HG02870 (cell line): ENCODE measurements around the gene PCK2.
A peak's percentile ranks its signal among the peaks of the same experiment; 100 is the strongest.

Experiments used
- ATAC-seq: cut with Tn5 transposase; IDR thresholded peaks from one replicate; pipeline ENCODE4 v1.9.1; 2021; ENCODE audit warnings: mild to moderate bottlenecking, moderate library complexity; ENCODE audit not compliant: unreplicated experiment

PCK2 gene

DNA sequence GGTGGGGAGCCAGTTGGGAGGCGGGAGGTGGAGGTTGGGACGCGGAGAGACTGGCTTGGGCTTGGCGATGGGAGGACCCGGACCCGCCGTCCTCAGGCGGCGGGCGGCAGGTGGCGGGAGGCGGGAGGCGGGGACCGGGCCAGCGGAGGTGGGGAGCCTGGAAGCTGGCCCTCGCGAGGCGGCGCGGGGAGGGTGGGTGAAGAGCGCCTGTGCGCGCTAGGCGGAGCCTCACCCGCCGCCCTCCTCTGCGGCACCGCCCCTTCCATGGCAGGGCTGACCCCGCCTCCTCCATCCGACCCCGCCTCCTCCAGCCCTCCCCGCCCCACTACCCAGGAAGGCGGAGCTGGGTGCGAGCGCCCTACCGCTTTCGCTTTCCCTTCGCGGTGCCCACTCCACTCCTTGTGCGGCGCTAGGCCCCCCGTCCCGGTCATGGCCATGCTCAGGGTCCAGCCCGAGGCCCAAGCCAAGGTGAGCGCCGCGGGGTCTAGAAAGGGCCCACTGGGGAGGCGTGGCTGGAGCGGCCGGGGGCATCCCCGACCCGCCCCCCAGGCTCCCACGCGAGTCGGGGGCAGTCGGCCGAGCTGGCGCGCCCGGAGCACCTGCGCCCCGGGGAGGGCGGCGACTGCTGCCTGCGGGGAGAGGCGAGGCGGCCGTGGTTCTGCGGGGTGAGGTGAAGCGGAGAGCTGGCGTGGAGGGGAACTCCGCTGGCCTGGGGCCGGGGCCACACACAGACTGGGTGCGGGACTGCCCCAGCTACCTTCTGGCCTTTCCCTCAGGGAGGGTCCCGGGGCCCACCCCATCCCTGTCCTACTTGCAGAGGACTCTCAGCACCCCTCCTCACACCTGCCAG, 41.9 kb downstream of the PCK2 start, which contains the start of gene PSME1:
PSME1 (plus strand) TSS at position 361 of the 850 bp plus-strand sequence; CDS start at position 430, 69 bp downstream.
- peak; percentile 82 for ATAC-seq

DNA sequence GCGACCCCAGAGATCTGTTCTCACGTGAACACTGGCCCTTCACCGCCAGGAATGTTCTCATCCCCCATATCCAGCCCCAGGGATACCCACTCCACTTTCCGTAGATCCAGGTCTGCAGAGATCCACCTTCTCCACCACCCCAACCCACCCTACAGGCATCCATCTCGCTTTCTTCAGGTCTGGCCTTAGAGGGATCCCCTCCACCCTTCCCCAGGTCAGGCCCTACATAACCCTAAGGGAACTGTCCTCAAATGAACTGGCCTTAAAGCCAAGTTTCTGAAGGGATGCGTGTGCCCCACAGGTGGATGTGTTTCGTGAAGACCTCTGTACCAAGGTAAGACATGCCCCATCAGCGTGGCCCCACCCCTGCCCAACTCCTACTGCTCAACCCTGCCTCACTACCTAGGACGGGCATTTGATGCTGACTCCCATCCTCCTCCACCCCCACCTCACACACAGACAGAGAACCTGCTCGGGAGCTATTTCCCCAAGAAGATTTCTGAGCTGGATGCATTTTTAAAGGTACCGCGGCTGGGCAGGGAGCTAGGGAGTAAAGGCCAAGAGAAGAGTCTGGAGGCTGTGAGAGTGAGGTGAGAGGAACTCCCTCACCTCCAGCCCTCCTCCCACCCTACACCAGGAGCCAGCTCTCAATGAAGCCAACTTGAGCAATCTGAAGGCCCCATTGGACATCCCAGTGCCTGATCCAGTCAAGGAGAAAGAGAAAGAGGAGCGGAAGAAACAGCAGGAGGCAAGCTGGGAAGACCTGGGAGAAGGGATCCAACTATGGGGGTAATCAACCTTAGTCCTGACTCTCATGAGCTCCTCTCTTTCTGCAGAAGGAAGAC, 42.8 kb downstream of the PCK2 start:
- no peak for ATAC-seq

DNA sequence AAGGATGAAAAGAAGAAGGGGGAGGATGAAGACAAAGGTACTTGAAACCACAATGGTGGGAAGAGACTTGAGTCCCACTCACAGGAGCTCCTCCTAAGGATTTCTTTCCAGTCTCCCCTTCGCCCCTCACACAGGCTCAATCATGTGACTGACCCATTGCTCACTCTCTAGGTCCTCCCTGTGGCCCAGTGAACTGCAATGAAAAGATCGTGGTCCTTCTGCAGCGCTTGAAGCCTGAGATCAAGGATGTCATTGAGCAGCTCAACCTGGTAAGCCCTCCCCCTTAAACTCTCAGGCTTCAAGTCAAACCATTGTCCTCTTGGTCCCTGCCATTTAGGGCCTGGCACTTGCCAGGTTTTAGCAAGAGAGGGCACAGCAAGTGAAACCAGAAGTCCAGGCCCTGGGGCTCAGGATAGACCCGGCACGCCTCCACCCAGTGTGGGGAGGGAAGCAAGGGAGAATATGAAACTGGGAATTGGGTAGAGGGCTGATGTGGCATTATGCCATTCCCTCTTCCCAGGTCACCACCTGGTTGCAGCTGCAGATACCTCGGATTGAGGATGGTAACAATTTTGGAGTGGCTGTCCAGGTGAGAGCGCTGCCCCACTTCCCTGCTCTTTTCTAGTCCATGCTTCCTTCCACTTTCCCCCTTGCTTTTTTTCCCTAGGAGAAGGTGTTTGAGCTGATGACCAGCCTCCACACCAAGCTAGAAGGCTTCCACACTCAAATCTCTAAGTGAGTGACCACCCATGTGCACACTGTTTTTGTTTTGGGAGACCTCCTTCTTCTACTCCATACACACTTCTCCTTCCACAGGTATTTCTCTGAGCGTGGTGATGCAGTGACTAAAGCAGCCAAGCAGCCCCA, 43.7 kb downstream of the PCK2 start:
- no peak for ATAC-seq

DNA sequence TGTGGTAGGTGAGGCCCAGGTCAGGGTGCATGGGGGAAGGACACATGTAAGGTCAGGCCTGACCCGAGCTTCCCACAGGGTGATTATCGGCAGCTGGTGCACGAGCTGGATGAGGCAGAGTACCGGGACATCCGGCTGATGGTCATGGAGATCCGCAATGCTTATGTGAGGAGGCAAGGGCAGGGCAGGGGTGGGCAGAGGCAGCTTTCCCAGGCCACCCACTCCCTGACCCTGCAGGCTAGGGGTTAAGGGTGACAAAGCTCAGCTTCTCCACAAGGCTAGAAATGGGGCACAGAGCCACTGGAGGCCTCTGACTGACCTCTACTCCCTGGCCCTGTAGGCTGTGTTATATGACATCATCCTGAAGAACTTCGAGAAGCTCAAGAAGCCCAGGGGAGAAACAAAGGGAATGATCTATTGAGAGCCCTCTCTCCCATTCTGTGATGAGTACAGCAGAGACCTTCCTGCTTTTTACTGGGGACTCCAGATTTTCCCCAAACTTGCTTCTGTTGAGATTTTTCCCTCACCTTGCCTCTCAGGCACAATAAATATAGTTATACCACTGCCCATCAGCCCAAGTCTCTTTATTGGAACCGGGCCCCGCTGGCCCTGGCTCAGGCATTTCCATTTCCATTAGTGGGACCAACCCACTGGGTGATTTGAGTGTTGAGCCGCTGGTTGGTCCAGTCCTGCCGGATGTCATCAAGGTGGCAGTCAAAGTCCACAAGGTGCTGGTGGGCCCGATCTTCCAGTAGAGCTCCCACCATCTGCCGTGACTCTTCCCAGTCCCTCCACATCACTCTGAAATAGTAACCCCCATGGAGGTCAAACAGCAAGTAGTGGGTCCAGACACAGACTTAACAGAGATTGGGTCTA, 44.5 kb downstream of the PCK2 start:
- no peak for ATAC-seq

DNA sequence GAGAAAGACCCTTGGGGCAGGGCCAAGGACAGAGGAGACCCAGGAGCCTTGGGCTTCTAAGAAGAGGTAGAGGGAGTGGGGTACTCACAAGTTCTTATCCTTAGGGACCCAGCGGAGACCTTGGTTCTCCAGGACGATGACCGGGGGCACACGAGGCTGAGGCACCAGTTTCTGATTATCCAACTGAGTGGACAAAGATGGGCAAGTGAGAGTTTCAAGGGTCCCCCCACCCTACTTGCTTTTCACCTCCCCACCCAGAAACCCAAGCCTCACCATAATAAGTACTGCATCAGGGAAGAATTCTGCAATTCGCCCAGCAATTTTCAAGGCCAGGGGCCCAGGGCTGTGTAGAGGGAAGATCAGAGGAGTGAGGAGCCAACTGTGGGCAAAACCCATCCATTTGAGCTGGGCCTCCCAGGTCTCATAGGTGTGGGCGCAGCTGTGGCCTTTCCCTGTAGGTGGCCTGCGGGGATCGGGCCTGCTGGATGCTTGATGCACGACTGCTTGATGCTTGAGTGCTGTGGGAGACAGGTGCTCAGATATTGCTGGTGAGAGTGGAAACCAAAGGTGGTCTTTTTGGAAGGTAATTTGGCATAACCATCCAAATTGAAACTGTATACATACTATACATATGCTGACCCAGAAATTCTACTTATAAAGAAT, 45.3 kb downstream of the PCK2 start:
- ATAC-seq: no peak

DNA sequence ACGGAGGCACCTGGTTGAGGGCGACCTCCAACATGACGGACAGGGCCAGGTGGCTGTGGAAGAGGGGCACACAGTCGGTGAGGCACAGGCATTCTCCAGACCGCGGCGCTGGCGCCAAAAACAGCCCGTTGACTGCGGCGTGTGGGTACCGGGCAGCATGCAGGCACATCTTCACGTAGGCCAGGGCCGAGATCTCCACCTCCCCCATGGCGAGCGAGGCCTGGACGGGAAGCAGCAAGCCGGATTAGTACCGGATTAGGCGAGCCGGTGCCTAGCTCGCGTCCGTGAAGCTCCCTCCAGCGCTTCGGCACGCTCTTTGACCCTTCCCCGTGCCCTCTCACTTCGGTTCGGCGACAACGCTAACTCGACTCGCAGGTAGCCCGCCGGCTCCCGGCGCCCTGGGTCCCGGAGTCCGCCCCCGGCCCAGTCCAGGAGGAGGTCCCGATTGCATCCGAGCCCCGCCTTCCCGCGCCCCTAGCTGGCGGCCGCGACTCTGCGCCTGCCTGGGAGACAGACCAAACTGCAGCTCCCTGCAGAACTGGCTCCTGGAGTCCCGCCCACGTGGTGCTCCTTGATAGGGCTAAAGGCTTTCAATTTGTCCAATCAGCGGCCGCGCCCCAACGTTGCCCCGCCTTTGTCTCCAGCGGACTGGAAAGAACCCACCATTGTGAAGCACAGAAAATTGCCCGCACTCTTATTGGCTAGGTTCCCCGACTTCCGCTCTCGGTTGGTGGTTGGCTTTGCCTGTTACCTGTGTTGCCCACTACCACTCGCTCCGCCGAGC, 47.2 kb downstream of the PCK2 start, which contains the start of gene EMC9:
EMC9 (minus strand) TSS at position 495 of the 784 bp plus-strand sequence; CDS start at position 208, 287 bp downstream.
- ATAC-seq: peak; percentile 88

DNA sequence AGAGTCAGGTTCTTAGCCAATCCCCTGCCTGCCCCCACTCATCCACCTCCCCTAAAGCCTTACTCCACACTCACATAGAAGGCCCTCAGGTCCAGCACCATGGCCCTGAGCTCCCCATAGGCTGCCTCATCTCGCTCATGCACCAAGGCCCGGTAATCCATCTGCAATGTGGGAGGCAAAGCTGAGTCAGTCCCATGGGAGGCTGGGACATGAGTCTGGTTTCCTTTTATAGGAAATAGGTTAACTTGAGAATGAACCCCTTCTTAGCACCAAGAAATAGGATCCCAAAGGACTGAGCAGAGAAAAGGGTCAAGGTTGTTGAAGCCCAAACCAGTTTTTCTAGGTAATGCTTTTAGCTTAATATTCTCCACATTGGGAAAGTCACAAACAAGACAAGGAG, 49.4 kb downstream of the PCK2 start:
- no peak for ATAC-seq

DNA sequence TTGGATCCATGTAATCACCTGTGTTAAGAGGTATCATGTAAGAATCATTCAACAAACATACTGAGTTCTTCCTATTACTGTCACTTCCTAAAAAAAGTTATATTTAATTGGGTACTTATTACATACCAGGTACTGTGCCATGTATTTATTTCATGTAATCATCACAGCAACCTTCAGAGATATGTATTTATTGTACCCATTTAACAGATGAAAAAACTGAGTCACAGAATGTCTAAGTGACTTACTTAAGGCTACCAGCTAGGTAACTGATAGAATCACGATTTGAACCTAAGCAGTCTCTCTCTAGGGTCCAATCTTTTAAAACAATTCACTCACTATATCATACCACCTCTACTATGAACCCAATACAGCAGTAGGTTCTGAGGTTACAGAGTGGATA, 50.3 kb downstream of the PCK2 start:
- no peak for ATAC-seq

DNA sequence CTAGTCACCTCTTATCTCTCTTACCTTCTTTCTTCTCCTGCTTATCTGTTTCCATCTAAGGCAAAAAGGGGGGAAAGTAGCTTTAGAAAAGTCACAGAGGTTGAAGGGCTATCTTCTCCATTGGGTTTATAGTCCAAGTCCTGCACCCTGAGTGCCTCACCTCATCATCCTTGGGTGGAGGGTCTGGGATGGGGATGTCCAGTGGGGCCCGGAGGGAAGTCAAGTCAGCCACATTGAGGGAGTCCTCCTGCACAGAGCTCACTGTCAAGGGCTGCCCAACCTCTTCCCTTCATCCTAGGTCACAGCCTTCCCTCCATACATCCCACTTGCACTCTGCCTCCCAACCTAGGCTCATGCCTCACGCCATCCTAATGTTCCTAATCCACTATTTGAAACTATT, 51.1 kb downstream of the PCK2 start:
- no peak for ATAC-seq

DNA sequence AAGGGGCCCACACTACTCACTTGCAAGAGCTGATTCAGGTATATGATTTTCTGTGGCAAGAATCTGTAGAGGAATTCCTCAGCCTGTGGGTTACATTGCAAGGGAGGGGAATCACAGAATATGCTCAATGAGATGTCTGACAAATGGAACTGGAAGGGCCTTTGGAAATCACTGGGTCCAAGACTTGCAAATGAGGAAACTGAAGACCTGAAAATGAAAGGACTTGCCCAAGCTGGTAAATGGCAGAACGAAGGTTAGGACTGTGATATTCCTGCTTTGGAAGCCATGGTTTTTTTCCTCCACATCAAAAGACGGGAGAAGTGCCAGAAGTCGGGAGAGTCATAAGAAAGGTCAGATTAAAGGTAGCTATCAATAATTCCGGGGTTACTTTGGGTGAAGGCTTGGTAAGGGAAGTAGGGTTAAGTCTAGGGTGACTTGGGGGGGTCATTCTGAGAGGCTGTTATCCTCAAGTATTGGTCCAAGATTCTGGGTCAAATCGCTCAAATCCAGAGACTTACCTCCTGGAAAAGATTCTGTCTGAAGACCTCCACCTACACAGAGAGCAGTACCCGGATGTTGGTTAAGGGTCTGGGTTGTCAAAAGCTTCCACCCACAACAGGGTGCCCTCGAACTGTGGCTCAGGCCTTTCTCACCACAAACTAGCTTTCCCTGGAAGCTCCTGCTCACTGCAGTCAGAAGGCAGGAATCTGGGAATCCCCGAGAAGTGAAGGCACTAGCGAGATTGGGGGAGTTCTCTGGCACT, 51.8 kb downstream of the PCK2 start:
- ATAC-seq: no peak

DNA sequence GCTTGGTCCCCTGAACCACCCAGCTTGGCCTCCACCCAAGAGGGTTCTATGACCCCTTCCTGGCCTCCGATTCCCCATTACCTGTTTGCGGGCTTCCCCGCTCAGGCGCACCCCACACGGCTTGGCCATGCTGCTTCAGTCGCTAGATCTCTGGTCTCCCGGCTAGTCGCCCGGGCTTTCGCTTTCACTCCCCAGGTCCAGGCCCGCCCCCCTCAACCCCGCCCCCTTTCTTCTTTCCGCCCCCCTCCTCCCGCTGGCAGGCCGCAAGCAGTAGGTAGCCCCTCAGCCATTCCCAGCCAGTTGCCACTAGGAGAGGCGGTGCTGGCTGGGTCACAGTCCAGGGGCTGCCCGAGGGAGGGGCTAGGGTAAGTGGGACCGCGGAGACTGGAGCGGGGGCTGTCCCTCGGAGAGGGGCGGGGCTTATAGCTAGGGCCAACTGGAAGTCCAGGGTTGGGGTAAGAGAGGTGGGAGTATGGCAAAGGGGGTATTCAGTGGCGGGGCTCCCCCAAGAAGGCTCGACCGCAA, 52.4 kb downstream of the PCK2 start, which contains the start of gene PSME2:
PSME2 (minus strand) TSS at position 158 of the 525 bp plus-strand sequence; CDS start at position 129, 29 bp downstream.
- peak; percentile 62 for ATAC-seq

DNA sequence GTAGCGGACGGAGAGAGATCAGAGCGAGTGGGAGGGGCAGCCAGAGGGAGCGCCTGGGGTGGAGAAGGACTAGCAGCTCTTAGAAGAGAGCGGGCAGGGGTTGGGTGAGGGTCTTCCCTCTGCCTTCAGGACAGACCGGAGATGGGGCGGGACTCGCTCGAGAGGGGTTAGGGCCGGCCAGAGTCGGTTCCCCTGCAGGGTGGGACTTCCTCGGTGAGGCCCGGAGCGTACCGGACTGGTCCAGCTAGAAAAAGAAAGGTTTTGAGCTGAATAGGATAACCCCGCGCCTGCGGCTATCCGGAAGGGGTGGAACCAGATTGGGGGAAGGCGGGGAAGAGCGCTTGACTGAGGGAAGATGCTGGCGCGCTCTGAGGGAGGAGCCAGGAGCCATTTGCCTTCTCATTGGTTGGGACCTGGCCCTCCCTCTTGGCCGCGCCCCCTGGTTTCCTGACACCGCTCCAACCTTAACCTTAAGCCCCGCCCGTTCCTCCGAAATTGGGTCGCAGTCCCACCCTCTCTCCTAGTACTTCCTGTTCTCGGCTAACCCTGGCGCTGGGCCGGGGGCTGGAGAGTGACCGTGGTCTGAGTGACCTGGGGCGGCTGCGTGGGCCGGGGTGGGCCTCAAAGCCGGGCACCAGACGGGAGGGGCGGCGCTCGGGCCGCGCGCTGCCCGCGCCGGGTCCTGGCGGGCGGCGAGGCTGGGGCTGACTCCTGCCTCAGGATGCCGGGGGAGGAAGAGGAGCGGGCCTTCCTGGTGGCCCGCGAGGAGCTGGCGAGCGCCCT, 53.1 kb downstream of the PCK2 start, which contains the start of gene RNF31:
RNF31 (plus strand) TSS at position 521 of the 783 bp plus-strand sequence; CDS start at position 722, 201 bp downstream.
- peak; percentile 82 for ATAC-seq

DNA sequence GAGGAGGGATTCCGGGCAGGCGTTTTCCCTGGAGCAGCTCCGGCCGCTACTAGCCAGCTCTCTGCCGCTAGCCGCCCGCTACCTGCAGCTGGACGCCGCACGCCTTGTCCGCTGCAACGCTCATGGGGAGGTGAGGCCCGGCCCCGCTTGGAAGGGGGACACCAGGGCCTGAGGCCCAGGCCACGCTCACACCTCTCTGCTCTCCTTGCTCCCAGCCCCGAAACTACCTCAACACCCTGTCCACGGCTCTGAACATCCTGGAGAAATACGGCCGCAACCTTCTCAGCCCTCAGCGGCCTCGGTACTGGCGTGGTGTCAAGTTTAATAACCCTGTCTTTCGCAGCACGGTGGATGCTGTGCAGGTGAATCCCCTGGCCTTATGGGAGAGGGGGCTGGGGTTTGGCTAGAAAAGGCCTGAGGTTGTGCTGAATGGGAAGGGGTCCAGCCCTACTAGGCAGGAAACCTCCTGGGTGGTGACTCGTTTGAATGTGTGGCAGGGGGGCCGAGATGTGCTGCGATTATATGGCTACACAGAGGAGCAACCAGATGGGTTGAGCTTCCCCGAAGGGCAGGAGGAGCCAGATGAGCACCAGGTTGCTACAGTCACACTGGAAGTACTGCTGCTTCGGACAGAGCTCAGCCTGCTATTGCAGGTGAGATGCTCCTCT, 53.8 kb downstream of the PCK2 start:
- no peak for ATAC-seq

DNA sequence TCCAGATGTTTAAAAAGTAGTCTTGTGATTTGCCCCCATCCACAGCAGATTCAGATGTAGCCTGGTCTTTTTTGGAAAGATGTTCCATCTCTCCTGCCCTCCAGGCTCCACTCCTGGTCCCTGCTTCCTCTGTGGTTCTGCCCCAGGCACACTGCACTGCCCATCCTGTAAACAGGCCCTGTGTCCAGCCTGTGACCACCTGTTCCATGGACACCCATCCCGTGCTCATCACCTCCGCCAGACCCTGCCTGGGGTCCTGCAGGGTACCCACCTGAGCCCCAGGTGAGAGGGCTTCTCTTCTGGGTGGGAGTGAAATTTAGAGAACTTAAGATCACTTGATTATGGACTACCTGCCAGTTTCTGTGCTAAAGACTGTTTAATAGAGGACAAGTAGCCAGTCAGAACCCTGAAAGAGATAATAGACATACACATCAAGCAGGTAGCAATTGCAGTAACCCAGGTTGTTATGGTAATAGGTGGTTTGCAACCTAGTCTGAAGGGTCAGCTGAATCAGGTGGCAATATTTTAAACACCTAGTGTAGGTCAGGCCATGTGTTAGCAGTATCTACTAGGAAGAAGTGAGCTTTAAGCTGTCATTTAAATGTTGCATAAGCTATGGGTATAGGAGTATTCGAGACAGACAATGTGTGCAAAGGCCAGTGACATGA, 55.3 kb downstream of the PCK2 start:
- no peak for ATAC-seq

DNA sequence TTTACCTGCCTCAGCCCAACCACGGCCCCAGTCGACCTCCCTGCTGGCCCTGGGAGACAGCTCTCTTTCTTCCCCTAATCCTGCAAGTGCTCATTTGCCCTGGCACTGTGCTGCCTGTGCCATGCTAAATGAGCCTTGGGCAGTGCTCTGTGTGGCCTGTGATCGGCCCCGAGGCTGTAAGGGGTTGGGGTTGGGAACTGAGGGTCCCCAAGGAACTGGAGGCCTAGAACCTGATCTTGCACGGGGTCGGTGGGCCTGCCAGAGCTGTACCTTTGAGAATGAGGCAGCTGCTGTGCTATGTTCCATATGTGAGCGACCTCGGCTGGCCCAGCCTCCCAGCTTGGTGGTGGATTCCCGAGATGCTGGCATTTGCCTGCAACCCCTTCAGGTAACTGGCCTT, 56.0 kb downstream of the PCK2 start:
- ATAC-seq: no peak
